ENCODE data around the gene IFI44.

DNA sequence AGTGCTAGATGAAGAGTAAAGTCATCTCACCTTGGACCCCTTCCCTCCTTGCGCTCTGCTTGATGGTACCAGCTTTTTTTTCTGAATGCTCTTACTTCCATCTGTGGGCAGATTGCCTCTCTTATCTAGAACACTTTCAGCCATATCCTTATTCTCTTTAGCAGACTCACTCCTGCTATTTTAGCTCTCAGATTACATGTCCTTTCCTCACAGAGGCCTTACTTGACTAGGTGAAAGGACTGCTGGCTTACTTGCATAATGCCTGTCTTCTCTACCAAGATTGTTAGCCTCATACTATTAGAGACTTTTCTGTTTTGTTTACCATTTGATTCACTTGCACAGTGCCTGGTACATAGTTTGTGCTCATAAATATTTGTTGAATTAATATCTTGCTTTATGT, 9.3 kb downstream of the IFI44 start:
- TF ChIP-seq CTCF (conservative IDR thresholded peaks at IDR 0.05; ENCODE audit: low read length) = no peak
- no peak for TF ChIP-seq EZH2phosphoT487 (IDR thresholded peaks at IDR 0.05; ENCODE audit: borderline replicate concordance, low read depth, low read length)

Measured in OCI-LY7 (cell line).